ENCODE results near the gene F8. TPM values are rescaled to one million over a fixed set of nuclear protein-coding genes. Genes with fewer than 3 reads are reported as not detected.

The F8 gene
- 1.0 TPM in 2 replicates for total RNA-seq

DNA sequence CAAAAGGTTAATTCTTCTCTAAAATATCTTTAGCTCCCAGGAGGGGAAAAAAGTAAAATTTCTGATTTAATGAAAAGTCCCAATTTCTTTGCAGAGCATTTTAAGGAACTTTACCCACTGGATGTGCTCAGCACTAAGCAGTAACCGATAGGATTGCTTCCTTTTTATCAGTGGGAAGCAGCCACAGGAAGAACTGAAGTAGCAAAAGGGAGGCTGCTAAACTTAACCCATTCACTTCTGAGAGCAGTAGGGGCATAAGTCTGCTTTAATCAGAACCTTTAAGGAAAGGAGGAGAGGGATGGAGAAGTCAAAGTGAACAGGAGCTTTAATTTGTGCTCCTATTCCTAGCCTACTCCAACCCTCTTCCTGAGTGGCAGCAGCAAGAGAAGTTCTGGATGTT, at the start of gene F8:
TSS of gene F8 (minus strand) at position 139 of the 400 bp plus-strand sequence. CDS start 171 bp downstream, outside the sequence.

DNA sequence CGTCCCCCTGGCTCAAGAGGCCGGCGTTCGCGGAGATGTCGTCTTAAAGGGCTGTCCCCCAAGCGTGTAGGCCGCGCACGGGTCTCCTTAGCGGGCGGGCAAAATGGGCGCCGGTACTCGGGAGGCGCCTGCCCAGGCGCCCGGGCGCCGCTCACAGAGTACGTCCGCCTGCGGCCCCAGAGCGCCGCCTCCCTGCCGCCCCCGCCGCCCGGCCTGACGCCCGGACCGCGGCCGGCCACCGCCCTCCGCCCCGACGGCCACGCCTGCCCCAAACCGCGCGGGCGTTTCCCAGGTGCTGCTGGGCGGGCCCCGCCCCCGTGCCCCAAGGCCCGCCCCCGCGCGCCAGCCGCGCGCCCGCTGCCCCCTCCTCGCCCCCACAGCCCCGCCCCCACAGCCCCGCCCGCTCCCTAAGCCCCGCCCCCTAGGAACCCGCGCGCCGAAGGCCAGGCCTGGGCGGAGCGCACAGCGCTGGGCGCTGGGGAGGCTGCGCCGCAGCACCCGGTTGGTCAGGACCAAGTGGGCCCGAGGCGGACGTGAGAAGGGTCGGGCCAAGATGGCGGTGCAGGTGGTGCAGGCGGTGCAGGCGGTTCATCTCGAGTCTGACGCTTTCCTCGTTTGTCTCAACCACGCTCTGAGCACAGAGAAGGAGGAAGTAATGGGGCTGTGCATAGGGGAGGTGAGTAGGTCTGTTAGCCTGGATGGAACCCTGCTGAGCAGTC, 48.6 kb upstream of the F8 start, which contains the start of the genes BRCC3, CMC4 and MTCP1:
TSS of gene BRCC3 (plus strand) at position 534 of the 719 bp plus-strand sequence. CDS start at position 554, 20 bp downstream.
TSS of gene CMC4 (minus strand) at position 162 of the 719 bp plus-strand sequence. CDS start 7,113 bp downstream, outside the sequence.
TSS of gene MTCP1 (minus strand) at position 162 of the 719 bp plus-strand sequence. CDS start 5,126 bp downstream, outside the sequence.

DNA sequence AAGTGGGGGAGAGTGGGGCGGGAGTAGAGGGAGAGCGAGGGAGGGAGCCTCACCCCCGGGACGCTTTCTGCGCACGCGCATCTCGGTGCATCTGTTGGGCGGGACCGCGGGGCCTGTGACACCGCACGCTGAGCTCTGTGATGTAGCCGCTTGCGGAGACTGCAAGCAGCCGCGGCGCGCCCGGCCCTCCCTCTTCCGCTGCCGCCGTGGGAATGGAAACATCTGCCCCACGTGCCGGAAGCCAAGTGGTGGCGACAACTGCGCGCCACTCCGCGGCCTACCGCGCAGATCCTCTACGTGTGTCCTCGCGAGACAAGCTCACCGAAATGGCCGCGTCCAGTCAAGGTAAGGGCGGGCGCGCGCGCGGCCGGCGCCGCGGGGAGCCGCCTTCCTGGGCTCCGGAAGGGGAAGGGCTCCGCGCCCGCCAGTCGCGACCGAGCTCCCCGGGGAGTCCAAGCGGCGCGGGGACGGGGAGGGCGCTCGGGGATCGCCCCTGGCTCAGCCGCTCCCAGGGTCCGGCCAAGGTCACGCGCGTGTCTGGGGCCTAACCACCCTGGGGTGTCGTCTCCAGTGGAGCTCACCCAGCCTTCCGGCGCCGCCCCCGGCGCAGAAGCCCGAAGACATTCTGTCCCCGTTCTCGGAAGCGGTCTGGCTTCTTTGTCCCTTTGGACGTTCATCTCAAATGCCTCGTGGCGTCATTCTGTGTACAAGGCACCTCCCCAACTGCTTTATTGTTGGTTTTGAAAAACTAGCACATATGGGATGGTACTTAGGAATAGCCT, 4.4 kb upstream of the F8 start, which contains the start of gene FUNDC2:
TSS of gene FUNDC2 (plus strand) at position 118 of the 782 bp plus-strand sequence. CDS start at position 213, 95 bp downstream.

DNA sequence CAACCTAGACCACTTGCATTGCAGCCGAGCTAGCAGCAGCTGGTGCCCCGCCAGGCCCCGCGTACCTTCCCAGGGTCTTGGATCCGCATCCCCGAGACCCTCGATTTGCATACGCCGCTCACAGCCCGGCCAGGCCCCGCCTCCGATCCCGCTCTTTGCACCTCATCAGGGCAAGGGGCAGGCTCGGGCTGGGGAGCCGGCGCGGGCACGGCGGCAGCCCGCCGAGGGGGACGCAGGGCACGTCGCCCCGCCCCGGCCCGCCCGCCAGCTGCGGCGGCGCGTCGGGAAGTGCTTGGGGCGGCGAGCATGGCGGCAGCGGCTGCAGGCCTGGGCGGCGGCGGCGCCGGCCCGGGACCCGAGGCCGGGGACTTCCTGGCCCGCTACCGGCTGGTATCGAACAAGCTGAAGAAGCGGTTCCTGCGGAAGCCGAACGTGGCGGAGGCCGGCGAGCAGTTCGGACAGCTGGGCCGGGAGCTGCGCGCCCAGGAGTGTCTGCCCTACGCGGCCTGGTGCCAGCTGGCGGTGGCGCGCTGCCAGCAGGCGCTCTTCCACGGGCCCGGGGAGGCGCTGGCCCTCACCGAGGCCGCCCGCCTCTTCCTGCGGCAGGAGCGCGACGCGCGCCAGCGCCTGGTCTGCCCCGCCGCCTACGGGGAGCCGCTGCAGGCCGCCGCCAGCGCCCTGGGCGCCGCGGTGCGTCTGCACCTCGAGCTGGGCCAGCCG, 136.3 kb downstream of the F8 start, which contains the start of gene F8A1:
TSS of gene F8A1 (plus strand) at position 287 of the 720 bp plus-strand sequence. CDS start at position 307, 20 bp downstream.

DNA sequence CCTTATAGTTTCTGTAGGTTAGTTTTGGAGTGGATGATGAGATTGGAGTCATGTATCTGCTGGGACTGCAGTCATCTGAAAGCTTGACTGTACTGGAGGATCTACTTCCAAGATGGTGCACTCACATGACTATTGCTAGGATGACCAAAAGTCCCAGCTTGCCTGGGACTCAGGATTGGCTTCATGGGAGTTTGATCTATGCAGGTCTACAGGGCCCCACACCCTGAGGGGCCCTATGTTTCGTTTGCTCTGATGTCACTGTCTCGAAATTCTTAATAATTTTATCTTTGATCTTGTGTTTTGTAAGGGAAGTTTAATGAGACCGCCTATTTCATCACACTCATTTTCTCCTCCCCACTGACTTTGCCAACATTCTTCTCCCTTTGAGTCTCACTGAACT, 188.0 kb downstream of the F8 start, which contains the start of gene SMIM9:
TSS of gene SMIM9 (minus strand) at position 101 of the 400 bp plus-strand sequence. CDS start 3,806 bp downstream, outside the sequence.

DNA sequence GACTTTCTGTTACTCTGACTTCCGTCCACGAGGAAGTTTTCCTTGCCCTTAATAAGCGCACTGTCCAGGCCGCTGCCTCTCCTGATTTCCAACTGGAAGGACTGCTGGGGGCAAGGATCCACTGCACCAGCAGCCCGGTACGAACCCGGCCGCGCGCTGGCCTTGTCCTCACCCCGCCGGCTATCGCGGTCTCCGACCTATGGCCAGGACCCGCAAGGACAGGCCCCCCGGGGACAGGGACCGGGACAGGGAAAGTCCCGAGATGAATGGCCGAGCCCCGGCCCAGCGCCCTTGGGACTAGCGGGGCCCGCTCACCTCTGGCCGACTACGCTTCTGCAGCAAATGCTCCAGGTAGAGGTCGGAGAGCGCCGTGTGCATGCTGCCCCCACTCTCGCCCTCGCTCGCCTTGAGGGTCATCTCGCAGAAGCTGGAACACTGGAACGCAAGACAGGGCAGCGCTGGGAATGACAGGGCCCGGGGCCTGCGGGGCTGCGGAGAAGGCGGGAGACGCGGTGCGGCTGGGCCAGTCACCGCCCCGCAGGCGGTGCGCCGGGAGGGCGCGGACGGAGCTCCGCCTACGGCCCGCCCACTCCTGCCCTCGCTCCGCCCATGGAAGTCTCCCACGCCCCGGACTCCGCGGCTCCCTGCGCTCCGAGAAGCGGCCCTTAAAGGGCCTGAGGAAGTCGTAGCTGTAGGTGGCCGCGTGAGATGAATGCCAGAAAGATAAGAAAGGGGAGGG, 217.4 kb downstream of the F8 start, which contains the start of gene MPP1:
TSS of gene MPP1 (minus strand) at position 529 of the 739 bp plus-strand sequence. CDS start at position 417, 112 bp downstream.

Other genes starting within 250 kb of the F8 start
- gene MPP1, start 217.2 kb downstream of the F8 start, total RNA-seq, result 25.7 and 27.6 TPM in 2 replicates
- gene SMIM9, start 188.1 kb downstream of the F8 start, total RNA-seq, result not detected in 2 replicates
- 1.5 and 2.4 TPM in 2 replicates for gene F8A1, start 136.4 kb downstream of the F8 start, total RNA-seq
- gene FUNDC2, start 4.1 kb upstream of the F8 start, total RNA-seq, result 25.1 and 27.2 TPM in 2 replicates
- 12.6 and 16.6 TPM in 2 replicates for gene CMC4, start 48.4 kb upstream of the F8 start, total RNA-seq
- gene MTCP1, start 48.4 kb upstream of the F8 start, total RNA-seq, result 0.59 and 1.5 TPM in 2 replicates
- gene BRCC3, start 48.8 kb upstream of the F8 start, total RNA-seq, result 7.4 and 8.0 TPM in 2 replicates
- gene VBP1, start 193.7 kb upstream of the F8 start, total RNA-seq, result 48.8 and 58.5 TPM in 2 replicates
- 0.59 and 1.7 TPM in 2 replicates for gene RAB39B, start 241.8 kb upstream of the F8 start, total RNA-seq